GM21619 (cell line): Measurements from ENCODE around the gene SDR42E2.
A peak's percentile ranks its signal among the peaks of the same experiment; 100 is the strongest.
"Not testable (repeated sequence)": the region's sequence is repeated elsewhere in the genome, so short reads cannot be mapped to it uniquely, and the experiment has no call there.

ENCODE experiments used
- ATAC-seq: cut with Tn5 transposase; IDR thresholded peaks from one replicate; pipeline ENCODE4 v1.9.1; 2021; ENCODE audit not compliant: unreplicated experiment

SDR42E2 gene

DNA sequence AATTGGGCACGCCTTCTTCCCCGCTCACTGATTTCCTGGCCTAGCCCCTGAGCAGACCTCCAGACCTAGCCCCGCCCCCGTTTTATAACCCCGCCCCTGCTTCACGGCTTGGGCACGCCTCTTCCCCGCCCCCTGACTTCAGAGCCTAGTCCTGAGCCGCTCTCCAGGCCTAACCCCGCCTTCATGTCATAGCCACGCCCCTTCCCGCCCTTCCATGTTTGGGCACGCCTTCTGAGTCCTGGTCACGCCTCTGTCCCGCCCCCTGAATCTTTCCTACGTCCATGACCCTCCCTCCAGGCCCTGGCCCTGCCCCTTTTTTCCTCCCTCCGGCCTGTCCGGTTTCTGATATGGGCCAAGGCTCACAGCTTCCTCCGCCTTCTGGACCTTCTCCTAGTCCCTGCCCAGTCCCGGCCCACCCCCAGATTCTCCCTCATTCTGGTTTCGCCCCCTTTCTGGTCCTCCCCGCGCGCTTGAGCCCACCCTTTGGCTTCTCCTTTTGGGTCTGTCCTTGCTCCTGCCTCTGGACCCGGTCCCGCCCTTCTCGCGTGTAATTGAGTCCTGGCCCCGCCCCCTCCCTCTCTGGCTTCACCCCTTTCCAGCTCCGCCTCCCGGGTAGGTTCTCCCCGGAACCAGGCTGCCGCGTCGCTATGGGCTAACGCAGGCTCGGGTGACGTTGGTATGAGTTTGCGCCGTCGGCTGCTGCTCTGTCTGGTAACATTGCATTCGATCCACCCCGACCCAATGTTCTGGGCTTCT is 28.6 kb downstream of the SDR42E2 start:
- peak; percentile 40 for ATAC-seq

DNA sequence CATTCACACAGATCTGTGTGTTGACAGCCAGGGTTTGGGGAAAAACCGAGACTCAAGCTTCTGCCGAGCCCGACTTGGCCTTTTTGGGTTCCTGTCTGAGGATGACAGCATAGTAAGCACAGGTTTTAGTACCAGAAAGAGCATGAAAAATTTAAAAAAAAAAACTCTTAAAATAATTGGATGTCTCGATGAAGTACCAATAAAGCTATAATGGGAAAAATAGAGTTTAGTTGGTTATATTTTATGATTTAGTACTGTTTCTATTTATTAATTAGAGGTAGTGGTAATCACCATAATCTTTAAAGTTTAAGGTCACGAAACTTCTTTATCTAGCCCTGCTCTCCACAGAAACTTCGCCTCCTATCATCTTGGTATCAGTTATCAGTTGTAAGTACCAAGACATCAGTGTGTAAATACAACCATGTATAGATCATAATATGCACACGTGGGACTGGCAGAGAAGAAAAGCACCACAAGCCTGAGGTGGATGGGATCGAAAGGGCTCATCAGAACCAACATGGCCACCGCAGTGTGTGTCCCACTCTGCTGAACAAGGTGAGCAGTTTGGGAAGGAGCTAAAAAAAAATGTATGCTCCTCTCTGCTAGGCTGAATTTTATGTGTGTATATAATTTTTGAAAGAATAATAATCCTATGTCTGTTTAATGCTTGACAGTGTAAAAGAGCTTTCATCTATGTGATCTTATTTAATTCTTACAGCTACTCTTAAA is 29.4 kb downstream of the SDR42E2 start:
- no peak for ATAC-seq

- ATAC-seq = peak; percentile 15
These were observed 30.2 kb downstream of the SDR42E2 start for GRCh38 chr16:22192261-22193062.

- ATAC-seq = no peak
These were observed 30.7 kb downstream of the SDR42E2 start for GRCh38 chr16:22193063-22193411.

- ATAC-seq = no peak
These were observed 32.6 kb downstream of the SDR42E2 start for GRCh38 chr16:22194707-22195444.

GRCh38 chr16:22195445-22195694 is 33.1 kb downstream of the SDR42E2 start:
- no peak for ATAC-seq

DNA sequence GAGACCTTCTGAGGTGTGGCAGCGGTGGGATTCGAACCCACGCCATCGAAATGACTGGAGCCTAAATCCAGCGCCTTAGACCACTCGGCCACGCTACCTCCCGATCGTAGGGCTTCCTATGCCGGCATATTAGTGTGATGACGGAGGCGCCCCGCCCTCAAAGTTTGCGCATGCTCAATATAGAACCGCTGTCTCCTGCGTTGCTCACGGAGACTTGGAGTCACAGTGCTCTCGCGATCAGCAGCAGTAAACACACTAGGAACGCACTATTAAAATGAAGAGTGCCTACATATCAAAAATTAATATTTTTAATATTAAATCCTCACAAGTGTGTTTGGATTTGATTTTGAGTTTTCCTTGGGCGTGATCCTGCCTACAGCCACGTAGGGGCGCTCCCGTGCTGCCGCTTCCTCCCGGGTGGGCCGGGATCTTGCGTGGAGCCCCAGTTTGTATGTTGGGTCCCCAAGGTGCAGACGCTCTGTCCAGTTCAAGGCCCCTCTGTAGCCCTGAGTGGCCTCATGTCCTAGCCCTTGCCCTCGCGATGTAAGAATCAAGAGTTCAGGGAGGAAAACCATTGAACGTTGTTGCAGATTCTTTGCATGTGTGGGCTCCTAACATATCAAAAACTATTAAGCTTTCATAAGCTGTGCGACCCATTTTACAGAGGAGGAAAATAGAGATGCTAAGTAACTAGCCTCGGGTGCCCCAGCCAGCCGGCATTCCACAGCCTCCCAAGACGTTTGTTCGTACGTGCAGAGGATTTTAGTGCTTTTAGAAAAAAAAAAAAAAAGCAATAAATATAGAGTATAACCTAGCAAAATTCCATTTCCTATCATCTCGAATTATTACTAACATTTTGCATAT is 33.6 kb downstream of the SDR42E2 start:
- peak; percentile 16 for ATAC-seq

DNA sequence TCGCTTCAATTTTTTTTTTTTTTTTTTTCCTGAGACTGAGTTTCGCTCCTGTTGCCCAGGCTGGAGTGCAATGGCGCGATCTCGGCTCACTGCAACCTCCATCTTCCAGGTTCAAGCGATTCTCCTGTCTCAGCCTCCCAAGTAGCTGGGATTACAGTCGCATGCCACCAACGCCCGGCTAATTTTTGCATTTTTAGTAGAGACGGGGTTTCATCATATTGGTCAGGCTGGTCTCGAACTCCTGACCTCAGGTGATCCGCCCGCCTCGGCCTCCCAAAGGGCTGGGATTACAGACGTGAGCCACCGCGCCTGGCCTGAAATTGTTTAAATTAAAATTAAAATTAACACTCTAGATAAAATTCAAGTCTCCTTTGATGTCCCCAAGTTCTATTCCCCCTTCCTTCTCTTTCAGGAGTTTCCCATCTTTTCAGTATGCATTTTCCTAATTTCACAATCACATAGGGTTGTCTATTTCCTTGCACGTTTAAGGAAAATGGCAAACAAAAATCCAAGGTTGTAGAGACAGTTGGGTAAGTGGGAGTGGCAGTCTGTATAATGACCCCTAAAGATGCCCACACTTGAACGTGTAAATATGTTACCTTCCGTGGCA is 34.4 kb downstream of the SDR42E2 start:
- not testable (repeated sequence) for ATAC-seq

DNA sequence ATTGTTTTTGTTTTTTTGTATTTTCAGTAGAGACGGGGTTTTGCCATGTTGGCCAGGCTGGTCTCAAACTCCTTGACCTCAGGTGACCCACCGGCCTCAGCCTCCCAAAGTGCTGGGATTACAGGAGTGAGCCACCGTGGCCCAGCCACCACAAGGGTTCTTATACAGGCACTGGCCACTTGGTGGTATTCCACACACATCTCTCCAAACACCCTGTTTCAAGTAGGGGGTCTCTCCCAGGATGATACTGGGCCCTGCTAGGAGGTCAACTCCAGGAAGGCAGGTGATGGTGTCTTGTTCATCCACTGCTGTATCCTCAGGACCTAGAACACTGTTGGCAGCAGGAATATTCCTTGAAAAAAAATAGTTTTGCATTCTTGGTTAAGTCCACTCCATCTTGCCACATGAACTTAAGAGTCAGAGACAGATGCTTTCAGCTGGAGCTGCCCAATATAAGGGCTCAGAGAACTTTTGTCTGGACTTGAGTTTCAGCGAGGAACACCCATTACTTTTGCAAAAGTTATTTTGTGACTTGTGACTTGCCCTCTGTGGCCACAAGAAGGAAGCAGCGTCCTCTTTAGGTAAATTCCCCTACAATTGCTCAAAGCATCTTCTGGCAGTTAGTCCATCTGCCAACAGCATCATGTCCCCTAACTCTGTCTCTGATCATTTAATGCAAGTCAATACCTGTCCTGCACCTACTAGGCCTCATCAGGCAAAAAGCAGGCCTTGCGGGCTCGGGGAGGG is 36.4 kb downstream of the SDR42E2 start:
- no peak for ATAC-seq

DNA sequence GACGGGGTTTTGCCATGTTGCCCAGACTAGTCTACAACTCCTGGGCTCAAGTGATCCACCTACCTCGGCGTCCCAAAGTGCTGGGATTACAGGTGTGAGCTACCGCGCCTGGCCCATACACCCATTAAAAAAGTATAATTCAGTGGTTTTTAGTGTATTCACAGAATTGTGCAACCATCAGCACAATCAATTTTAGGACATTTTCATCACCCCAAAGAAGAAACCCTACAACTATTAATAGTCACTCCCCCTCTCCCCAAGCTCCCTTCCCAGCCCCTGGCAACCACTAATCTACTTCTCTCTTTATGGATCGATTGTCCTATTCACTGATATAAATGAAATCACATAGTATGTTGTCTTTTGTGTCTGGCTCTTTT is 39.9 kb downstream of the SDR42E2 start:
- ATAC-seq = no peak

GRCh38 chr16:22203091-22203490 is 40.8 kb downstream of the SDR42E2 start:
- no peak for ATAC-seq

GRCh38 chr16:22204091-22204655 is 41.9 kb downstream of the SDR42E2 start:
- no peak for ATAC-seq

DNA sequence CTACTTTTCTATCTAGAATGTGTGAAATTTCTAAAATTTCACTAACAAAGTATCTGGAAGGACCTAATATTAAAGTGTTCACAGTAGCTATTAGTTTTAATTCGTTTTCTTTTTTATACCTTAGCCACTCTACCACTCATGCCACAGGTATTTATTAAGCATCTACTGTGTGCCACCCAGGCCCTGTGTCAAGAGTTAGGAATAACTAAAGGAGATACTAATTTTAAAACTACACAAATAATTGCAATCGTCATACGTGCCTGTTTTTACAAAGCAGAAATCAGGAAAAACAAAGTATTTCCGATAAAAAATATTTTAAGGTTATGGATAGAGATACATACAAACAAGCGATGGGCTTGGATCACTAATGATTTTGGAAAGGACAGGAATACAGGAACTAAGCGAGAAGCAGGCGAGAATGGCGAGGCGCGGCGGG is 43.3 kb downstream of the SDR42E2 start:
- ATAC-seq = no peak

DNA sequence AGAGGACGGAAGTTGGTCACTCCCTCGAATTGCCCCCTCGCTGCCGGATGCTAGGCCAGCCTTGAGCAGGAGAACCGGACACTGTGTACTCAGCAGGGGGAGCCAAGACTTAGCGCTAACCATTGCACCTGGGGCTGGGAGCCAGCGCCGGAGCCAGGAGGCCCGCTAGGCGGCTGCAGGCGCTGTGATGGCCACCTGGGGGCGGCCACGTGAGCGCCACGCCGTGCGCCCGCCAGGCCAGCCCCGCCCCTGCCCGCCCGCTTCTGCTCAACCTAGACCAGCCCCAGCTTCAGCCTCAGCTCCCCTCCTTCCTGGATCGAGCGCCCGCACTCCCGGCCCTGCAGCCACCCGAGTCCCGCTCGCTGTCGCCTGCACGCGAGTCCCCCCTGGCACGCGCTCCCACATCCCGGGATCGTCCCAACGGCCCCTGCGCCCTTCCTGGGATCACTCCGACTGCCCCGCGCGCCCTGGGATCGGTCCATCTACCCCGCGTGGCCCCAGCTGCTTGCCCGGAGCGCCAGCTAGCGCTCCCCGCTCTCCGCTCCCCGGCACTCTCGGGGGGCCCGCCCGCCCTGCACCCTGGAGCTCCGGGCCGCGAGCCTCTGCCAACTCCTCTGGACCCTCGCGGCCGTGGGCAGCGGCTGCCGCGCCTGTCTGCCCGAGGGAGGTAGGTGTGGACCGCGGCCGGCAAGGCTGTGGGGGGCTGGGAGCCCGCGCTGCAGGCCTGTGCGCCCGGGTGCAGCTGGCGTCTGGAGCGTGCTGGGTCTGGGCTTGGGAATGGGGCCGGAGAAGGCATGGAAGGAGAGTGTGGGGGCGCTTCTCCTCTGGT is 43.9 kb downstream of the SDR42E2 start, which contains the start of gene EEF2K:
EEF2K (plus strand) TSS at position 266 of the 829 bp plus-strand sequence. CDS start 19,452 bp downstream, outside the sequence.
- ATAC-seq = peak; percentile 82

- peak; percentile 43 for ATAC-seq
These were observed 44.8 kb downstream of the SDR42E2 start for GRCh38 chr16:22206842-22207714.

- ATAC-seq = no peak
These were observed 45.5 kb downstream of the SDR42E2 start for GRCh38 chr16:22207715-22208360.
